Measurements from ENCODE around the gene CCNYL1.
"Not testable (repeated sequence)": the region's sequence is repeated elsewhere in the genome, so short reads cannot be mapped to it uniquely, and the experiment has no call there.

The CCNYL1 gene

GRCh38 chr2:207734636-207735512 lies 23.4 kb downstream of the CCNYL1 start:
- peak; percentile 11 for DNase-seq (ENCODE audit: low spot score)

GRCh38 chr2:207735513-207735859 lies 24.0 kb downstream of the CCNYL1 start:
- DNase-seq (ENCODE audit: low spot score) = not testable (repeated sequence)

GRCh38 chr2:207743514-207743913 lies 32.1 kb downstream of the CCNYL1 start:
- no peak for DNase-seq (ENCODE audit: low spot score)

- no peak for DNase-seq (ENCODE audit: low spot score)
These were observed 32.6 kb downstream of the CCNYL1 start for GRCh38 chr2:207744050-207744449.

- no peak for DNase-seq (ENCODE audit: low spot score)
These were observed 33.0 kb downstream of the CCNYL1 start for GRCh38 chr2:207744451-207744850.

- DNase-seq (ENCODE audit: low spot score) = peak; percentile 34
These were observed 34.7 kb downstream of the CCNYL1 start for GRCh38 chr2:207746131-207746530.

- DNase-seq (ENCODE audit: low spot score) = no peak
These were observed 36.5 kb downstream of the CCNYL1 start for GRCh38 chr2:207747653-207748560.

GRCh38 chr2:207748993-207749392 lies 37.6 kb downstream of the CCNYL1 start:
- no peak for DNase-seq (ENCODE audit: low spot score)

GRCh38 chr2:207749873-207750272 lies 38.4 kb downstream of the CCNYL1 start:
- no peak for DNase-seq (ENCODE audit: low spot score)

GRCh38 chr2:207750345-207750744 lies 38.9 kb downstream of the CCNYL1 start:
- DNase-seq (ENCODE audit: low spot score) = no peak

- DNase-seq (ENCODE audit: low spot score) = no peak
These were observed 39.4 kb downstream of the CCNYL1 start for GRCh38 chr2:207750876-207751275.

GRCh38 chr2:207753688-207754087 lies 42.2 kb downstream of the CCNYL1 start:
- DNase-seq (ENCODE audit: low spot score) = not testable (repeated sequence)

- no peak for DNase-seq (ENCODE audit: low spot score)
These were observed 43.3 kb downstream of the CCNYL1 start for GRCh38 chr2:207754498-207755383.

GRCh38 chr2:207758025-207758424 lies 46.6 kb downstream of the CCNYL1 start:
- no peak for DNase-seq (ENCODE audit: low spot score)

- DNase-seq (ENCODE audit: low spot score) = no peak
These were observed 48.5 kb downstream of the CCNYL1 start for GRCh38 chr2:207759890-207760289.

GRCh38 chr2:207760453-207760852 lies 49.0 kb downstream of the CCNYL1 start:
- no peak for DNase-seq (ENCODE audit: low spot score)

GRCh38 chr2:207761426-207761825 lies 50.0 kb downstream of the CCNYL1 start:
- not testable (repeated sequence) for DNase-seq (ENCODE audit: low spot score)

- no peak for DNase-seq (ENCODE audit: low spot score)
These were observed 50.7 kb downstream of the CCNYL1 start for GRCh38 chr2:207762146-207762545.

- DNase-seq (ENCODE audit: low spot score) = no peak
These were observed 52.0 kb downstream of the CCNYL1 start for GRCh38 chr2:207763303-207763917.

- DNase-seq (ENCODE audit: low spot score) = no peak
These were observed 52.7 kb downstream of the CCNYL1 start for GRCh38 chr2:207764096-207764630.

GRCh38 chr2:207765547-207765946 lies 54.1 kb downstream of the CCNYL1 start:
- DNase-seq (ENCODE audit: low spot score) = peak; percentile 66
